ENCODE data around the gene SMYD2.

SMYD2 gene

GRCh38 chr1:214383381-214384372 is 102.7 kb downstream of the SMYD2 start:
- no peak overlapping the region for H3K4me3 ChIP-seq (ENCODE audit: control insufficient read depth, low read depth, low read length)
- no peak for DNase-seq (ENCODE audit: low read depth)
- TF ChIP-seq CTCF (conservative IDR thresholded peaks at IDR 0.05; ENCODE audit: control insufficient read depth, insufficient read depth, low read depth, low read length) = no peak

GRCh38 chr1:214384373-214385079 is 103.6 kb downstream of the SMYD2 start:
- no peak for DNase-seq (ENCODE audit: low read depth)
- TF ChIP-seq CTCF (conservative IDR thresholded peaks at IDR 0.05; ENCODE audit: control insufficient read depth, insufficient read depth, low read depth, low read length) = no peak
- no peak overlapping the region for H3K4me3 ChIP-seq (ENCODE audit: control insufficient read depth, low read depth, low read length)

GRCh38 chr1:214385428-214385827 is 104.5 kb downstream of the SMYD2 start:
- no peak for DNase-seq (ENCODE audit: low read depth)
- no peak for TF ChIP-seq CTCF (conservative IDR thresholded peaks at IDR 0.05; ENCODE audit: control insufficient read depth, insufficient read depth, low read depth, low read length)
- no peak overlapping the region for H3K4me3 ChIP-seq (ENCODE audit: control insufficient read depth, low read depth, low read length)

GRCh38 chr1:214386333-214386732 is 105.4 kb downstream of the SMYD2 start:
- DNase-seq (ENCODE audit: low read depth) = no peak
- no peak for TF ChIP-seq CTCF (conservative IDR thresholded peaks at IDR 0.05; ENCODE audit: control insufficient read depth, insufficient read depth, low read depth, low read length)
- H3K4me3 ChIP-seq (ENCODE audit: control insufficient read depth, low read depth, low read length) = no peak overlapping the region
